ENCODE results near the gene MAPK6. TPM values are rescaled to one million over a fixed set of nuclear protein-coding genes. Genes with fewer than 3 reads are reported as not detected.

The MAPK6 gene
- total RNA-seq, 1 experiment from 2014 or later, result 83.2 TPM

GRCh38 chr15:52090193-52090592 lies 71.2 kb downstream of the MAPK6 start (continued):
- no peak for TF ChIP-seq HMGXB4 (CRISPR knock-in tag; IDR thresholded peaks at IDR 0.05)
- TF ChIP-seq CBFB (CRISPR knock-in tag; IDR thresholded peaks at IDR 0.05; ENCODE audit: low read depth), result no peak
- TF ChIP-seq ZNF423 (CRISPR knock-in tag; IDR thresholded peaks at IDR 0.05), result no peak

GRCh38 chr15:52093167-52093538 lies 74.1 kb downstream of the MAPK6 start:
- ATAC-seq, result no peak
- no peak overlapping the region for H3K4me3 Mint-ChIP-seq
- CTCF ChIA-PET, result no interaction called here

GRCh38 chr15:52093539-52094510 lies 74.8 kb downstream of the MAPK6 start:
- Mint-ChIP-seq H3K4me1 (no peaks in the 10 kb centered on the region), H3K9me3 (peaks cover 21% of the 10 kb centered on the region), H3K27ac (no peak overlapping the region), H3K4me3 (no peak overlapping the region), H3K27me3 (ENCODE audit: low read depth) (no peaks in the 10 kb centered on the region), H3K36me3 (peaks cover 8% of the 10 kb centered on the region; the same call in 1 of the 2 replicates)
- ATAC-seq, result no peak
- CTCF ChIA-PET, result interaction anchor here (1.6 kb wide), 1 partner anchor 15 kb away, joined by 6 read pairs; no protein-coding TSS in a partner anchor
- no peak for DNase-seq (ENCODE audit: low spot score)
- POLR2A ChIA-PET, result no interaction called here
- TF ChIP-seq ZSCAN18 (CRISPR knock-in tag; IDR thresholded peaks at IDR 0.05) (no peak), USF2 (CRISPR knock-in tag; IDR thresholded peaks at IDR 0.05) (no peak), MLX (CRISPR knock-in tag; IDR thresholded peaks at IDR 0.05) (no peak), GABPB1 (CRISPR knock-in tag; IDR thresholded peaks at IDR 0.05) (no peak), HMGXB4 (CRISPR knock-in tag; IDR thresholded peaks at IDR 0.05) (no peak), ZNF396 (CRISPR knock-in tag; IDR thresholded peaks at IDR 0.05; ENCODE audit: borderline replicate concordance) (no peak), ZBTB43 (CRISPR knock-in tag; IDR thresholded peaks at IDR 0.05) (no peak), NR2C2 (CRISPR knock-in tag; IDR thresholded peaks at IDR 0.05) (no peak), CBFB (CRISPR knock-in tag; IDR thresholded peaks at IDR 0.05; ENCODE audit: low read depth) (no peak), NR1H2 (CRISPR knock-in tag; IDR thresholded peaks at IDR 0.05) (no peak), NFATC4 (CRISPR knock-in tag; IDR thresholded peaks at IDR 0.05) (no peak)

More at GRCh38 chr15:52093167-52093538, 74.1 kb downstream of the MAPK6 start:
- no peak for TF ChIP-seq TCF7 (CRISPR knock-in tag; IDR thresholded peaks at IDR 0.05; ENCODE audit: low read depth)
- no peak for TF ChIP-seq SOX15 (CRISPR knock-in tag; IDR thresholded peaks at IDR 0.05)
- no peak for TF ChIP-seq HMGA2 (CRISPR knock-in tag; IDR thresholded peaks at IDR 0.05)
- TF ChIP-seq CREB1 (CRISPR knock-in tag; IDR thresholded peaks at IDR 0.05), result no peak
- TF ChIP-seq RORB (CRISPR knock-in tag; IDR thresholded peaks at IDR 0.05), result no peak
- TF ChIP-seq ZNF263 (CRISPR knock-in tag; IDR thresholded peaks at IDR 0.05; ENCODE audit: low read depth), result no peak
- no peak for TF ChIP-seq ZNF219 (CRISPR knock-in tag; IDR thresholded peaks at IDR 0.05; ENCODE audit: borderline replicate concordance)
- TF ChIP-seq STAT6 (CRISPR knock-in tag; conservative IDR thresholded peaks at IDR 0.05; ENCODE audit: low read depth), result no peak
- TF ChIP-seq NR3C1 (CRISPR knock-in tag; conservative IDR thresholded peaks at IDR 0.05; ENCODE audit: low read depth), result no peak
- Mint-ChIP-seq H3K36me3 (peaks cover 8% of the 10 kb centered on the region; the same call in 1 of the 2 replicates), H3K27ac (no peak overlapping the region), H3K4me1 (no peaks in the 10 kb centered on the region), H3K9me3 (peaks cover 21% of the 10 kb centered on the region), H3K27me3 (ENCODE audit: low read depth) (no peaks in the 10 kb centered on the region)
- no peak for DNase-seq (ENCODE audit: low spot score)
- POLR2A ChIA-PET, result no interaction called here

All from WTC11 (cell line).